ENCODE measurements around the gene ELOVL6.

Gene ELOVL6

GRCh38 chr4:110198049-110198434 is 373 bp downstream of the ELOVL6 start:
- DNase-seq (ENCODE audit: low spot score): peak; percentile 27
- TF ChIP-seq, protein P1, sequence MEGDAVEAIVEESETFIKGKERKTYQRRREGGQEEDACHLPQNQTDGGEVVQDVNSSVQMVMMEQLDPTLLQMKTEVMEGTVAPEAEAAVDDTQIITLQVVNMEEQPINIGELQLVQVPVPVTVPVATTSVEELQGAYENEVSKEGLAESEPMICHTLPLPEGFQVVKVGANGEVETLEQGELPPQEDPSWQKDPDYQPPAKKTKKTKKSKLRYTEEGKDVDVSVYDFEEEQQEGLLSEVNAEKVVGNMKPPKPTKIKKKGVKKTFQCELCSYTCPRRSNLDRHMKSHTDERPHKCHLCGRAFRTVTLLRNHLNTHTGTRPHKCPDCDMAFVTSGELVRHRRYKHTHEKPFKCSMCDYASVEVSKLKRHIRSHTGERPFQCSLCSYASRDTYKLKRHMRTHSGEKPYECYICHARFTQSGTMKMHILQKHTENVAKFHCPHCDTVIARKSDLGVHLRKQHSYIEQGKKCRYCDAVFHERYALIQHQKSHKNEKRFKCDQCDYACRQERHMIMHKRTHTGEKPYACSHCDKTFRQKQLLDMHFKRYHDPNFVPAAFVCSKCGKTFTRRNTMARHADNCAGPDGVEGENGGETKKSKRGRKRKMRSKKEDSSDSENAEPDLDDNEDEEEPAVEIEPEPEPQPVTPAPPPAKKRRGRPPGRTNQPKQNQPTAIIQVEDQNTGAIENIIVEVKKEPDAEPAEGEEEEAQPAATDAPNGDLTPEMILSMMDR (conservative IDR thresholded peaks at IDR 0.05; ENCODE audit: low read depth): no peak
- peak overlapping the region; percentile 95 for H3K27ac ChIP-seq
- CTCF ChIA-PET: interaction anchor here (0.7 kb wide), 1 partner anchor 24 kb away, joined by 3 read pairs; no protein-coding TSS in a partner anchor
- POLR2A ChIA-PET (ENCODE audit: low non-redundant PET): interaction anchor here (0.6 kb wide), 2 partner anchors 26 to 192 kb away, joined by 5 to 7 read pairs; no protein-coding TSS in a partner anchor

DNA sequence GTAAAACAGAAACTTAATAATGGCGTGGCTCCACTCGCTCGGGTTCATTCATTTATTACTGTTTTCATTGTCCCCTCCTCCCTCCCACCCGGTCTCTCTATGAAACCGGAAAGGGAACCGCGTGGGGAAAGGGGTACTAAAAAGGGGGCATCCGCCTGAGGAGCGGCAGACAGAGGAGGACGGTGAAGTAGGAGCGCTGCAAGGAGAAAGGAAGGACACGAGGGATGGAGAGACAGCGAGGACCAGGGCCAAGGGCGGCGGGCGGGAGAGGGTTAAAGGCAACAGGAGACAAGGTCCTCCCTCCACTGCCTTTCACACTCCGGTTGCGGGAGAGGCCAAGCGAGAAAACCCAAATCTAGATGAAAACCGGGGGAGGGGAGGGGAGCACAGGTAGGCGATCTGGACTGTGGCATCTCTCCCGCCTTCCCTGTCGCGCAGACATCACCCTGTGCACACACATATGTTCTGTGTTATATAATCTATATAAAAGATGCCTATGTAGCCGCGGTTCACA is 829 bp downstream of the ELOVL6 start:
- DNase-seq (ENCODE audit: low spot score): peak; percentile 27
- ChIA-PET CTCF (interaction anchor here (0.7 kb wide), 1 partner anchor 17 kb away, joined by 3 read pairs; no protein-coding TSS in a partner anchor), POLR2A (ENCODE audit: low non-redundant PET) (no interaction called here)
- peak overlapping the region; percentile 95 for H3K27ac ChIP-seq
- TF ChIP-seq, protein P1 (conservative IDR thresholded peaks at IDR 0.05; ENCODE audit: low read depth): no peak

DNA sequence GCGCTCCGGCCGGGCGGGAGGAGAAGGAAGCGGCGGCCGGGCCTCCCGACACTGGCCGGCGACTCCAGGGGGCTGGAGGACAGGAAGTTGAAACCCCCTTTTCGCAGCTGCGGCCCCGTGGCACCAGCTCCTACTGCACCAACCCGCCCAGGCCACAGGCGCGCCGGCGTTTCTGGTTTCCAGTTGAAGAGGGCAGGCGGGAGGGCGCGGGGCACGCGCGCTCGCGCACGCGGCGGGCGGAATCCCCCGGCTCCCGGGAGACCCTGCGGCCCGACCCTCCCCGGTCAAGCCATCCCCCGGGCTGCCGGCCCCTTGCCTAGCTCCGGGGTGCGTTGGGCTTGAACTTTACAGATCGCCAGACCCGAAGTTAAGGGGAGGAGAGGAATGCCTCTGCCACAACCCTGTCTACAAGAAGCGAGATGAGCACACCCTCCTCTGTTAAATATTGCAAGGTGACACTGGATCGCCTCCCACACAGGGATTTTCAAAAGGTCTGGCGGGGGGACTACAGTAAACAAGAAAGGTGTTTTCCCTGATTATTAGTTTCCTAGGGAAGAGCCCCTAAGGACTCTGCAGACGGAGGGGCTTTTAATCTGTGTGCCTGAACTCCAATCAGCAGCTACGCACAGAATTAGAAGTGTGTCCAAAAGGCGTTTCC is 1.4 kb downstream of the ELOVL6 start:
- POLR2A ChIA-PET (ENCODE audit: low non-redundant PET): interaction anchor here (0.7 kb wide), 1 partner anchor 31 kb away, joined by 3 read pairs; no protein-coding TSS in a partner anchor
- peak overlapping the region; percentile 95 for H3K27ac ChIP-seq
- TF ChIP-seq, protein P1 (conservative IDR thresholded peaks at IDR 0.05; ENCODE audit: low read depth): no peak
- peak; percentile 45 for DNase-seq (ENCODE audit: low spot score)
- CTCF ChIA-PET: interaction anchor here (0.7 kb wide), 1 partner anchor 17 kb away, joined by 3 read pairs; no protein-coding TSS in a partner anchor

DNA sequence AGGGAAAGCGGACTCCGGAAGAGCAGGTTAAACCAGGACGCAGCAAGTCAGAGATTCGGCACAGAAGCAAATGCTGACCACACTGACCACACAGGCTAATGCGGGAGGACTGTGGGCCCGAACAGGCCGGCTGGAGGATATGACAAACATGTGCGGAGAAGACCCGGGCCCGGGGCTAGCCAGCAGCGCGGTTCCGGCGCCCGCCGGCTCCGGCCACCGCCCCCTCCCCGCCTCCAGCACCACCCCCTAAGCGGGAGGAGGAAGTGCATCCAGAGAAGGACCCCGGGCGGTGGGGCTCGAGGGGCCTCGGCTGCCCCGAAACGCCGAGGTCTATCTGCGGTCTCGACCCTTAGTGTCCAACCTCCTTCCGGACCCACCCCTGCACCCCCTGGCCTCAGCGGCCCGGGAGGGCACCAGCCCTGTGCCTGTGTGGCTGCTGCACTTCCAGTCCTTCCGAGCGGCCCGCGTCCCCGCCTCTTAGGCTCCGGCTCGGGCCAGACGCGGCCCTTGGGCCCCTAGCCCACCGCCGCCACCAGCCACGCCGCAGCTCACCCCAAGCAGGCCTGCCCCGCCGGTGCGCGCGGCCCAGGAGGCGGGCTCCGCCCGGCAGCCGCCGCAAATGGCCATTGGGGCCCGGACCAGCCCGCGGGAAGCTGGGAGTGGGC is 2.1 kb downstream of the ELOVL6 start:
- POLR2A ChIA-PET (ENCODE audit: low non-redundant PET): interaction anchor here (0.7 kb wide), 1 partner anchor 31 kb away, joined by 3 read pairs; no protein-coding TSS in a partner anchor
- peak overlapping the region; percentile 95 for H3K27ac ChIP-seq

DNA sequence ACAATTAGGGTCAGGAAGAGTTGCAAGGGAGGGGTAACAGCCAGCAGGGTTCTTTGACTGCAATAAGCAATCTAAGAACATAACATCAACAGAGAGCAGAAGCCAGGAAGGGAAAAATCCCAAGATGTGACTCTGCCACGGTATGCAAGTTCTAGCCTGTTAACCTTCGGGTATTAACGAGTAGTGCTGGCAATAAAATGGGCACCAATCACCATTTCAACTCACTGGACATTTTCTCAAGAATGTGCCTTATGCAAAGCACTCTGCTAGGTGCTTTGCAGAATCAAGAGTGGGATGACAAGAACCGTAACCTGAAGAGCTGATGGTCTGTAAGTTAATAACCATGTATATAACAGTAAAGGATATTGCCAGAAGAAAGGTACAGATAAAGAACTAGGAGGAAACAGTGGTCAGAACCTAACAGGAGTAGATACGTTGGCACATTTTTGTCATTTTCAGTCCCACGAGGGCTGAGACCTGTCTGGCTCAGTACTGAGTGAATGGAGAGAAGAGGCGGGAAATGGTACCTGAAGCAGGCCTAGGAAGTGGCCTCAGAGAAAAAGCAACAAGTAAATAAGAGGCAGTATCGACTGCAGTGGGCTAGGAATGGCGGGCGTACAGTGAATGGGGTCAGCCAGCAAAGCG is 2.7 kb downstream of the ELOVL6 start:
- H3K27ac ChIP-seq: peak overlapping the region; percentile 95
- DNase-seq (ENCODE audit: low spot score): peak; percentile 19
- TF ChIP-seq, protein P1 (conservative IDR thresholded peaks at IDR 0.05; ENCODE audit: low read depth): no peak
- POLR2A ChIA-PET (ENCODE audit: low non-redundant PET): no interaction called here
- CTCF ChIA-PET: no interaction called here

More for the DNA sequence above, 2.1 kb downstream of the ELOVL6 start:
- peak; percentile 41 for DNase-seq (ENCODE audit: low spot score)
- TF ChIP-seq, protein P1 (conservative IDR thresholded peaks at IDR 0.05; ENCODE audit: low read depth): no peak
- CTCF ChIA-PET: no interaction called here

Measured in RWPE1 (cell line).